Pancreas (tissue), 10 donors: ENCODE measurements around the gene COX5A. TPM values are rescaled to one million over a fixed set of nuclear protein-coding genes. Genes with fewer than 3 reads are reported as not detected.

ENCODE experiments used
- ATAC-seq, 4 donors: fragments of 200-7000 bp; cut with Tn5 transposase; one replicate each; pipeline versions ENCODE4 v1.8.0 to v1.9.1; 2020; ENCODE audit warnings: mild to moderate bottlenecking in 4 of 4, moderate library complexity in 4 of 4
- DNase-seq, 6 donors: peaks; one replicate each; pipeline ENCODE4 v3.0.0-alpha.2; 2020
- FAIRE-seq: peaks from 2 replicates; lab custom pipeline; 2012; peaks lifted over from hg19 to GRCh38; lab: Jason Lieb, UNC
- H3K27ac ChIP-seq, 4 donors: fragments of 200-600 bp; sonication (generic); 1 replicate in 3 of 4; 2 replicates in 1 of 4; pipeline versions ENCODE4 v1.5.0 to v1.8.0; 2020
- H3K27me3 ChIP-seq, 4 donors: fragments of 200-600 bp; one replicate each; pipeline ENCODE4 v1.8.0; 2021
- H3K36me3 ChIP-seq, 3 donors: fragments of 200-600 bp; sonication (generic) in 1 of 3; one replicate each; pipeline versions ENCODE4 v1.5.0 to v1.8.0; 2020 to 2021
- H3K4me1 ChIP-seq, 3 donors: fragments of 200-600 bp; one replicate each; pipeline ENCODE4 v1.8.0; 2021
- H3K4me3 ChIP-seq, 4 donors: fragments of 200-600 bp; sonication (generic) in 2 of 4; one replicate each; pipeline versions ENCODE4 v1.5.0 to v1.8.0; 2020 to 2021
- H3K9me3 ChIP-seq, 4 donors: fragments of 200-600 bp; one replicate each; pipeline ENCODE4 v1.8.0; 2021
- WGBS, 2 donors: extraction: QIAGEN DNeasy Blood & Tissue Kit; methylation state at CpG; one replicate each; pipeline ENCODE4 v1.1.7; 2013; 5-methylcytosine and 5-hydroxymethylcytosine counted together
- intact Hi-C, 3 donors: fragments of 100-400 bp; cut with DNase I; formaldehyde crosslinking; loops; one replicate each; pipeline versions ENCODE4 v1.11.1 to v1.14.2; 2022
- polyA plus RNA-seq, 2 donors: library from polyadenylated mRNA; stranded (reverse); fragments of 200-250 nt; gene quantifications; one replicate each; pipeline ENCODE4 v1.2.3, GENCODE V29; 2013
- total RNA-seq, 6 donors: library from RNA; stranded (reverse); fragmentation: NEBNext Ultra II Directional in 4 of 6; extraction: Animal tissue kit (Norgen Biotek cat#: 25700) in 4 of 6; gene quantifications; one replicate each; pipeline versions ENCODE4 v1.2.1 to v1.2.4, GENCODE V29; 2021 to 2023
- TF ChIP-seq, protein P1 (sequence below), 4 donors: fragments of 200-600 bp; sonication (generic) in 3 of 4; IDR thresholded peaks; one replicate each; pipeline versions ENCODE4 v1.5.0 to v1.8.0; 2021; ENCODE audit warnings: antibody characterized with exemption in 4 of 4
- donor health status: healthy with polysubstance abuse.
- donor health status: DM: no; HTN: no; CAD: no; lungs with moderate emphysema.
- donor health status: DM: no; HTN: no; CAD: no.
- donor health status: control.
- donor health status: control.
- donor health status: Bipolar disorder and iron deficiency.
- donor health status: DM: yes; HTN: yes; CAD: no.
- donor health status: DM: no; HTN: no; CAD: no.
- donor health status: DM: no; HTN: no; CAD: no.
- donor health status: DM: yes; HTN: yes; CAD: no.

The COX5A gene
- total and polyA plus RNA-seq, 8 donors: 76.4 to 127 (median 92.7) TPM

DNA sequence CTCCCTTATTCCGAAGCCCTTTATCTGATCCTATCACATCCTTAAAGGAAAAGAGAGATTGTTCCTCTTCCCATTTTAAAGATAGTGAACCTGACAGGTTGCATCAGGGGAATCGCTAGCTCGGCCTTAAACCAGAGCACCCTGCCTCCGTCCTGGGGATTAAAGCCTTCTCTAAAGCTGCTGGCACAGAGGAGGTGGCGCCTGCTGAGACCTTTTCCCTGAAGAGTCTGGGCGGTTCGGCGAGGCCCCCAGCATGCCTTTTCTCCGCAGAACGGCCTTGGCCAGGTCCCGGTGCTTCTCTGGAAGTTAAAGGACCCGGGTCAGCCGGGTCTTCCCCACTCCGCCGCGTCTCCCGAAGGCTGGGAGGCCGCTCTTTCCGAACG, 31.8 kb downstream of the COX5A start:
- FAIRE-seq: no peak
- peak in 3 of 6 donors; percentile 21 to 64 (median 29) for DNase-seq
- ATAC-seq: peak; percentile 30 to 50 (median 46)
- peaks cover 0 to 15% (median 0%) of the 10 kb centered on the region in 3 donors for H3K36me3 ChIP-seq
- peak overlapping the region; percentile 58 to 89 (median 81) for H3K27ac ChIP-seq
- peak overlapping the region; percentile 62 to 94 (median 71) for H3K4me3 ChIP-seq
- no peaks in the 10 kb centered on the region for H3K9me3 ChIP-seq
- intact Hi-C loops: no loop called here
- TF ChIP-seq, protein P1, sequence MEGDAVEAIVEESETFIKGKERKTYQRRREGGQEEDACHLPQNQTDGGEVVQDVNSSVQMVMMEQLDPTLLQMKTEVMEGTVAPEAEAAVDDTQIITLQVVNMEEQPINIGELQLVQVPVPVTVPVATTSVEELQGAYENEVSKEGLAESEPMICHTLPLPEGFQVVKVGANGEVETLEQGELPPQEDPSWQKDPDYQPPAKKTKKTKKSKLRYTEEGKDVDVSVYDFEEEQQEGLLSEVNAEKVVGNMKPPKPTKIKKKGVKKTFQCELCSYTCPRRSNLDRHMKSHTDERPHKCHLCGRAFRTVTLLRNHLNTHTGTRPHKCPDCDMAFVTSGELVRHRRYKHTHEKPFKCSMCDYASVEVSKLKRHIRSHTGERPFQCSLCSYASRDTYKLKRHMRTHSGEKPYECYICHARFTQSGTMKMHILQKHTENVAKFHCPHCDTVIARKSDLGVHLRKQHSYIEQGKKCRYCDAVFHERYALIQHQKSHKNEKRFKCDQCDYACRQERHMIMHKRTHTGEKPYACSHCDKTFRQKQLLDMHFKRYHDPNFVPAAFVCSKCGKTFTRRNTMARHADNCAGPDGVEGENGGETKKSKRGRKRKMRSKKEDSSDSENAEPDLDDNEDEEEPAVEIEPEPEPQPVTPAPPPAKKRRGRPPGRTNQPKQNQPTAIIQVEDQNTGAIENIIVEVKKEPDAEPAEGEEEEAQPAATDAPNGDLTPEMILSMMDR (IDR thresholded peaks at IDR 0.05): no peak
- WGBS, 2 donors: 0 to 1% methylated on average over 20 of the region's 20 CpGs
- peaks cover 0 to 25% (median 8%) of the 10 kb centered on the region in 3 donors for H3K4me1 ChIP-seq
- H3K27me3 ChIP-seq: no peaks in the 10 kb centered on the region

DNA sequence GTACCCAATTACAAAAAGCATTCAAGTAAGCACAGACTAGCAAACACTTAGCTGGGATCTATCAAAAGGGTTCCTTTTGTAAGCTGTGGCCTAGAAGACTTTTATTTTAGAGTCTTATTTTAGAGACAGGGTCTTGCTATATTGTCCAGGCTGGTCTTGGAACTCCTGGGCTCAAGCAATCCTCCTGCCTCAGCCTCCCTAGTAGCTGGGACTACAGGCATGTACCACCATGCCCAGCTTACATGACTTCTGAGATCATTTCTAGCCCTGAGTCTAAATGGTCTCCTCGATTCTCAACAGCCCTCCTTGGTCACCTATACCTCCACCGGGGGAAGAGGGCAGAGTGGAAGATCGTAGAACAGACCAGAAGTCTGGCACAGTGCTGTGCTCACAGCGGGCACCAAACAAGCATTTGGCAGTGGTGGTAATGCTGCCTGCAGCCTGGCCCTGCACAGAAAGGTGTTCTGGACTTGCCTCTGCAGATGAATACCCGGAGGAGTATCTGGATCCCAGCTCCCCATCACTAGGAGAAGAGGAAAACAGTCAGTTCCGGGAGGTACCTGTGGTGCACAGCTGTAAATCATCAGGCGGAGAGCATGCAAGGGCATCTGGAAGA, 33.6 kb downstream of the COX5A start:
- DNase-seq (peak in 1 of 6 donors; percentile 34), FAIRE-seq (no peak), ATAC-seq (no peak)
- peaks cover 0 to 25% (median 8%) of the 10 kb centered on the region in 3 donors for H3K4me1 ChIP-seq
- H3K9me3 ChIP-seq: no peaks in the 10 kb centered on the region
- H3K27me3 ChIP-seq: no peaks in the 10 kb centered on the region
- WGBS, 2 donors: 87 to 94% methylated on average over 7 of the region's 7 CpGs
- no peak overlapping the region for H3K27ac ChIP-seq
- intact Hi-C loops: no loop called here
- peaks cover 0 to 24% (median 0%) of the 10 kb centered on the region in 3 donors for H3K36me3 ChIP-seq
- TF ChIP-seq, protein P1 (IDR thresholded peaks at IDR 0.05): no peak
- no peak overlapping the region for H3K4me3 ChIP-seq

DNA sequence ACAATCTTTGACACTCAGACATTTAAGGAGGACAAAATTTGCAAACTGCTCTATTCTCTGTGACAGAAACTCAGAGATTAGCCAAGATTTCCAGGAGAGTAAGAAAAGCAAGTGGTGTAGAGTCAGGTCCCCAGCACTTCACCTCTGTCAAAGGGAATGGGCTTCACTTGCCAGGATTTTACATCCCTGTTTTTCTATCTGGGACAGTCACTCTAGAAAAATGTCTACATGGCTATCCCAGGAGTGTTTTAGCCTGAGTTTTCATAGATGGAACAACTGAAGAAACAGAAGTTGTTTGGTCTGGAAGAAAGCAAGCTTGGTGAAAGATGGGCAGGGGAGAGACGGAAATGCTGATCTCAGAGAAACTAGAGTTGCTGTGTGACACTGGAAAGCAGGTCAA, 34.2 kb downstream of the COX5A start:
- Histone ChIP-seq H3K4me3 (no peak overlapping the region), H3K4me1 (peaks cover 0 to 25% (median 8%) of the 10 kb centered on the region in 3 donors), H3K36me3 (peaks cover 0 to 24% (median 0%) of the 10 kb centered on the region in 3 donors), H3K27ac (no peak overlapping the region), H3K9me3 (no peaks in the 10 kb centered on the region), H3K27me3 (no peaks in the 10 kb centered on the region)
- WGBS, 2 donors: 90 to 93% methylated on average over 1 of the region's 1 CpG
- TF ChIP-seq, protein P1 (IDR thresholded peaks at IDR 0.05): no peak
- intact Hi-C loops: no loop called here
- DNase-seq: no peak
- FAIRE-seq: no peak
- no peak for ATAC-seq

DNA sequence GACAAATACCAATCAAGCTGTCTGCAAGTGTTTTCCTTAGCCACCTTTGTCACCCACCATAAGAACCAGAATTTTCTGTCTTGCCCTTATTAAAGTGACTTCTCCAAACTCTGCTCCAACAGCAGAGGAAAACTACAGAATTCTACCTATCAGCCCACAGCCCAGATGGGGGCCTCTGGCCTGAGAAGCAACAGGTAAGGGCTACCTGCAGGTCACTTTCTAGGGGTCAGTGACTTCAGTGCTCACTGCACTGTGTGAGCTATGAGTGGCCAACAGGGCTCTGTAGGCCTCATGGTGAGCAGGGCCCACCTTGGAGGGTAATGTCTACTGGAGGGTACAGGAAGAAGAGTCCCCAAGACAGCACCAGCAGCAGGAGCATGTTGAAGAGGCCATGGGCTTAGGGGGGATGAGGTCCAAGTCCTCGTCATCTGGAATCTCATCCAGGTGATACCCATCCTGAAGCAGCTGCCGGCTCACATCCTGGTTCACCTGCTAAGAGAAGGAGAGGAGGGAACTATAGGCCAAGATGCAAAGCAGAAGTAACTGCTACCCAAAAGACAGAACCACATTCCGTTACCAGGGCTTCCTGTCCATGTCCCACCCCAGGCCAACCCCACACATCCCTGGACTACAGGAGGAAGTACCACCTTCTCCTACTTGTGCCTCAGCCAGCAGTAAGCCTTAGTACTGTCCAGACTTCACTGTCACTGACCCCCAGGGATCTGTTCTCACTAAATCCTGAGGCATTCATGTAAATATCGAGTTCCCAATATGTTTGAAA, 35.4 kb downstream of the COX5A start:
- Histone ChIP-seq H3K4me1 (peaks cover 0 to 23% (median 8%) of the 10 kb centered on the region in 3 donors), H3K27ac (no peak overlapping the region), H3K4me3 (no peak overlapping the region), H3K9me3 (no peaks in the 10 kb centered on the region), H3K36me3 (peaks cover 0 to 24% (median 0%) of the 10 kb centered on the region in 3 donors), H3K27me3 (no peaks in the 10 kb centered on the region)
- 84 to 98% methylated on average over 3 to 4 of the region's 4 CpGs for WGBS, 2 donors
- intact Hi-C loops: no loop called here
- DNase-seq: no peak
- no peak for ATAC-seq
- TF ChIP-seq, protein P1 (IDR thresholded peaks at IDR 0.05): no peak
- no peak for FAIRE-seq
